ENCODE data around the gene IL10.

- no peak for TF ChIP-seq CTCF (IDR thresholded peaks at IDR 0.05)
- TF ChIP-seq ZFX (IDR thresholded peaks at IDR 0.05; ENCODE audit: borderline replicate concordance), result no peak
Measured at GRCh38 chr1:206723805-206724472, 48.4 kb downstream of the IL10 start.

Data from 22Rv1 (cell line).